Natural killer cell treated with Interleukin-12 subunit alpha and Interleukin-12 subunit beta and Interleukin-15 and Interleukin-18, amount 100 ng/mL, for 72 hours (primary cell): ENCODE data around the gene TPST2. TPM values are rescaled to one million over a fixed set of nuclear protein-coding genes. Genes with fewer than 3 reads are reported as not detected.
"Not testable (repeated sequence)": the region's sequence is repeated elsewhere in the genome, so short reads cannot be mapped to it uniquely, and the experiment has no call there.

Source experiments
- ATAC-seq, 2 donors: fragments of 150-1000 bp; cut with Tn5 transposase in 1 of 2; sonication (Bioruptor Pico), chemical (Tn5 transposase) in 1 of 2; 2 replicates each; pipeline ENCODE4 v1.10.0; 2021
- DNase-seq: peaks from one replicate; pipeline ENCODE4 v3.0.0; 2022; ENCODE audit warnings: low spot score
- H3K27ac Mint-ChIP-seq, 2 donors: 1 replicate in 1 of 2; 2 replicates in 1 of 2; pipeline ENCODE4 v1.8.0; 2022; ENCODE audit warnings: mixed read lengths in 2 of 2, mild to moderate bottlenecking in 1 of 2, moderate library complexity in 1 of 2
- H3K27me3 Mint-ChIP-seq, 2 donors: 1 replicate in 1 of 2; 2 replicates in 1 of 2; pipeline ENCODE4 v1.8.0; 2022; ENCODE audit warnings: mixed read lengths in 2 of 2
- H3K36me3 Mint-ChIP-seq: one replicate; pipeline ENCODE4 v1.8.0; 2022; ENCODE audit warnings: mixed read lengths
- H3K4me1 Mint-ChIP-seq, 2 donors: 1 replicate in 1 of 2; 2 replicates in 1 of 2; pipeline ENCODE4 v1.8.0; 2022; ENCODE audit warnings: low read depth in 2 of 2, mixed read lengths in 2 of 2, mild to moderate bottlenecking in 1 of 2
- H3K4me3 Mint-ChIP-seq: one replicate; pipeline ENCODE4 v1.8.0; 2022; ENCODE audit warnings: mixed read lengths
- H3K9me3 Mint-ChIP-seq: 2 replicates; pipeline ENCODE4 v1.8.0; 2022; ENCODE audit warnings: mixed read lengths
- total RNA-seq, 2 donors: library from RNA; stranded (reverse); gene quantifications; one replicate each; pipeline ENCODE4 v1.2.3, GENCODE V29; 2022

The TPST2 gene
- total RNA-seq, 2 donors from 2014 or later = 43.1 to 43.6 TPM

- ATAC-seq = no peak
- Mint-ChIP-seq H3K4me1 (peaks cover 34% of the 10 kb centered on the region in 2 donors), H3K36me3 (peaks cover 8% of the 10 kb centered on the region)
Measured at GRCh38 chr22:26540119-26540518, 49.8 kb downstream of the TPST2 start.

GRCh38 chr22:26536762-26537134 lies 53.2 kb downstream of the TPST2 start:
- ATAC-seq (no peak), DNase-seq (no peak)
- Mint-ChIP-seq H3K36me3 (peaks cover 8% of the 10 kb centered on the region), H3K4me3 (no peak overlapping the region), H3K9me3 (no peaks in the 10 kb centered on the region), H3K27me3 (no peaks in the 10 kb centered on the region), H3K4me1 (peaks cover 20 to 27% of the 10 kb centered on the region in 2 donors), H3K27ac (peak overlapping the region in 1 of 2 donors; percentile 21)

More at GRCh38 chr22:26540119-26540518, 49.8 kb downstream of the TPST2 start:
- peak overlapping the region in 1 of 2 donors; percentile 86 for H3K27ac Mint-ChIP-seq
- no peak for DNase-seq
- no peaks in the 10 kb centered on the region for H3K9me3 Mint-ChIP-seq
- no peaks in the 10 kb centered on the region for H3K27me3 Mint-ChIP-seq
- no peak overlapping the region for H3K4me3 Mint-ChIP-seq

- DNase-seq = no peak
- H3K9me3 Mint-ChIP-seq = no peaks in the 10 kb centered on the region
- H3K36me3 Mint-ChIP-seq = peaks cover 11% of the 10 kb centered on the region
- no peak for ATAC-seq
- H3K27ac Mint-ChIP-seq = peak overlapping the region; percentile 37 to 87
- H3K4me3 Mint-ChIP-seq = no peak overlapping the region
- no peaks in the 10 kb centered on the region for H3K27me3 Mint-ChIP-seq
- H3K4me1 Mint-ChIP-seq = peaks cover 20 to 27% of the 10 kb centered on the region in 2 donors
Measured at GRCh38 chr22:26536056-26536761, 53.7 kb downstream of the TPST2 start.

GRCh38 chr22:26535603-26535908 lies 54.4 kb downstream of the TPST2 start:
- Mint-ChIP-seq H3K27me3 (no peaks in the 10 kb centered on the region), H3K4me3 (no peak overlapping the region), H3K27ac (peak overlapping the region; percentile 37 to 87), H3K9me3 (no peaks in the 10 kb centered on the region), H3K36me3 (peaks cover 14% of the 10 kb centered on the region), H3K4me1 (peaks cover 20 to 27% of the 10 kb centered on the region in 2 donors)
- DNase-seq (no peak), ATAC-seq (no peak)

DNA sequence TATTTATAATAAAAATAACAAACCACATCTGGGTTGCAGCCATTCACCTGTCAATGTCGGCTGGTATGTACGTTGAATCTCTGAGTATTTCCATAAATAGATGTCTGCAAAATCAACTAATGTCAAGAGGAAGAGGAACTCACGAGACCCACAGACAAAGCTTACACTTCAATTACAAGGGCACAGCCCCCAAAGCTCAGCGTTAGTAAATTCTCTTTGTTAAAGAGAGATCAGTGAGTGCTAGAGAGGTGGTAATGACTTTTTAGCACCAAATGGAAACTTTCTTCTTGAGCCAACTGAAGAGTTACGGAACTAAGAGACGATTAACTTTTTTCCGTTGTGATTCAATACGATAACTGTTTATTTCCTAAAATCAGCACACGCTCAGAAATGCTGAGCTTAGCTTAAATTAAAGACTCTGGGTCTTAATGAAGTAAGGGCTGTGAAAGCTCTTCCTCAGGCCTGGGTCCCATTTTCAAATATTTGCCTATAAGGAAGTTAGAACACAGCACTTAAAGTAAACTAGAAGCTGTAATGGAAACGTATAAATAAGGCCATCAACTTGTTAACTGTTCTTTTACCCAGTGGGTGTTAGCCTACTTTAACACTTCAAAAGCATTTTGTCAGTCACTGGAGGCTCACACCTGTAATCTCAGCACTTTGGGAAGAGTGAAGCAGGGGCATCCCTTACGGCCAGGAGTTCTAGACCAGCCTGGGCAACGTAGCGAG lies 54.9 kb downstream of the TPST2 start:
- peaks cover 17% of the 10 kb centered on the region for H3K36me3 Mint-ChIP-seq
- H3K4me3 Mint-ChIP-seq = no peak overlapping the region
- ATAC-seq (no peak), DNase-seq (no peak)
- H3K4me1 Mint-ChIP-seq = peaks cover 20 to 27% of the 10 kb centered on the region in 2 donors
- no peaks in the 10 kb centered on the region for H3K9me3 Mint-ChIP-seq
- H3K27me3 Mint-ChIP-seq = no peaks in the 10 kb centered on the region
- peak overlapping the region; percentile 37 to 87 for H3K27ac Mint-ChIP-seq

- H3K27me3 Mint-ChIP-seq = no peaks in the 10 kb centered on the region
- H3K4me3 Mint-ChIP-seq = no peak overlapping the region
- peaks cover 18% of the 10 kb centered on the region for H3K36me3 Mint-ChIP-seq
- ATAC-seq (no peak), DNase-seq (no peak)
- H3K4me1 Mint-ChIP-seq = peaks cover 20 to 26% of the 10 kb centered on the region in 2 donors
- H3K9me3 Mint-ChIP-seq = no peaks in the 10 kb centered on the region
- H3K27ac Mint-ChIP-seq = peak overlapping the region in 1 of 2 donors; percentile 63
Measured at GRCh38 chr22:26534171-26534855, 55.6 kb downstream of the TPST2 start.

- peak overlapping the region in 1 of 2 donors; percentile 33 for H3K27ac Mint-ChIP-seq
- H3K27me3 Mint-ChIP-seq = no peaks in the 10 kb centered on the region
- H3K36me3 Mint-ChIP-seq = peaks cover 18% of the 10 kb centered on the region
- no peak for DNase-seq
- H3K9me3 Mint-ChIP-seq = no peaks in the 10 kb centered on the region
- H3K4me3 Mint-ChIP-seq = no peak overlapping the region
- no peak for ATAC-seq
- peaks cover 7 to 11% of the 10 kb centered on the region in 2 donors for H3K4me1 Mint-ChIP-seq
Measured at GRCh38 chr22:26529345-26529744, 60.6 kb downstream of the TPST2 start.

DNA sequence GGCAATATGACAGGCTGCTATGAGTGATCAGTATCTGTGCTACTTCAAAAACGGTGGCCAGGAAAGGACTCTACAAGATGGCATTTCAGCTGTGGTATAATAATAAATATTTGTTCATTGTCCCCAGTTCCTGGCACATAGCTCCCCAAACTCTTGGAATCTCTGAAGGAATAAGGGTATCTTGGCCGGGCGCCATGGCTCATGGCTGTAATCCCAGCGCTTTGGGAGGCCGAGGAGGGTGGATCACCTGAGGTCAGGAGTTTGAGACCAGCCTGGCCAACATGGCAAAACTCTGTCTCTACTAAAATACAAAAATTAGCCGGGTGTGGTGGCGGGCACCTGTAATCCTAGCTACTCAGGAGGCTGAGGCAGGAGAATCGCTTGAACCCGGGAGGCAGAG lies 61.4 kb downstream of the TPST2 start:
- Mint-ChIP-seq H3K4me1 (peaks cover 7 to 11% of the 10 kb centered on the region in 2 donors), H3K36me3 (peaks cover 21% of the 10 kb centered on the region)
- H3K9me3 Mint-ChIP-seq, H3K27ac Mint-ChIP-seq, ATAC-seq, DNase-seq, H3K27me3 Mint-ChIP-seq, H3K4me3 Mint-ChIP-seq: not testable (repeated sequence)

DNA sequence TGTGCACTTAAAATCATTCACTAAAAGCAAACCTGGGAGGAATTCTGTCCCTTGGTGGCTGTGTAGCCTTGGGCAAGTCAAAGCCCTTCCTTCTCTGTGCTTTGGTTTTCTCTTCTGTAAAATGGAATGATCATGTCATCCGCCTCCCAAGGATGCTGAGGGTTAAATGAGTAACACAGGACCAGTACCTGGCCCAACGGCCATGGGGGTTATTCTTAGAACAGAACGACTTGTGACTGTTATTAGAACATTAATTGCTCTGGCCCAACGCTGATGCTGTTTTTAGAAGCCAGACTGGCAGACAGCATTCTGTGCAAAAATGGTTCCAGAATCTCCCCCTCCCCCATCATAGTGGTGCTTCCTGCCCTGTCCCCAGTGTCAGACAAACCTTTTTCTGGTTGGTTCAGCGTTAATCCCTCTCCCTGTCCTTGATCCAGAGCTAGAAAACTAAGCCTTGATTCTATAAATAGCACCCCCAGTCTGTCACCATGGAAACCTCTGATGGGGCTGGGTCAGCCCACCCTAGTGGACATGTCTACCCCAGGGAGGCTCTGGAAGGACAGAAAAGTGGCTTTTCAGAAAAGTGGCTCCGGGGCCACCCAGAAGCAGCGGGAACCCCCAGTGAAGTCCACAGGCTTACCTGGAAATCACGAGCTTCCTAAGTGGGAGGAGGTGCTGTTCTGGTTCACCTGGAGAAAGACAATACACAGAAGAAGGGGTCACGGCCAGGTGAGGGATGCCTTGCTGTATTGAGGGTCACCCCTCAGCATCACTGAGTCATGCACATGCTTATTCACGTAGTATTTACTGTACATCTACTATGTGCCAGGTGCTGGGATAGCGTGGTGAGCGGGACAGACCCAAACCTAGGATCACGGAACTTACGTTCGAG lies 62.1 kb downstream of the TPST2 start:
- H3K27ac Mint-ChIP-seq = peak overlapping the region in 1 of 2 donors; percentile 29
- no peak overlapping the region for H3K4me3 Mint-ChIP-seq
- H3K36me3 Mint-ChIP-seq = peaks cover 21% of the 10 kb centered on the region
- H3K9me3 Mint-ChIP-seq = no peaks in the 10 kb centered on the region
- H3K4me1 Mint-ChIP-seq = peaks cover 5 to 10% of the 10 kb centered on the region in 2 donors
- ATAC-seq = no peak
- H3K27me3 Mint-ChIP-seq = no peaks in the 10 kb centered on the region
- no peak for DNase-seq

- ATAC-seq = no peak
- no peak overlapping the region for H3K4me3 Mint-ChIP-seq
Measured at GRCh38 chr22:26527167-26527566, 62.8 kb downstream of the TPST2 start.

GRCh38 chr22:26525946-26526564 lies 63.9 kb downstream of the TPST2 start:
- peaks cover 0 to 4% of the 10 kb centered on the region in 2 donors for H3K4me1 Mint-ChIP-seq
- no peaks in the 10 kb centered on the region for H3K9me3 Mint-ChIP-seq
- H3K27me3 Mint-ChIP-seq = no peaks in the 10 kb centered on the region
- ATAC-seq = no peak
- H3K27ac Mint-ChIP-seq = peak overlapping the region; percentile 14 to 67
- H3K36me3 Mint-ChIP-seq = peaks cover 17% of the 10 kb centered on the region
- no peak for DNase-seq
- H3K4me3 Mint-ChIP-seq = no peak overlapping the region

More at GRCh38 chr22:26527167-26527566, 62.8 kb downstream of the TPST2 start:
- no peak for DNase-seq
- peak overlapping the region; percentile 14 to 67 for H3K27ac Mint-ChIP-seq
- no peaks in the 10 kb centered on the region for H3K27me3 Mint-ChIP-seq
- peaks cover 21% of the 10 kb centered on the region for H3K36me3 Mint-ChIP-seq
- no peaks in the 10 kb centered on the region for H3K9me3 Mint-ChIP-seq
- H3K4me1 Mint-ChIP-seq = peaks cover 0 to 4% of the 10 kb centered on the region in 2 donors

- ATAC-seq (no peak), DNase-seq (no peak)
- no peak overlapping the region for H3K27ac Mint-ChIP-seq
- peaks cover 11% of the 10 kb centered on the region for H3K36me3 Mint-ChIP-seq
- H3K4me3 Mint-ChIP-seq = no peak overlapping the region
- H3K9me3 Mint-ChIP-seq = no peaks in the 10 kb centered on the region
- no peaks in the 10 kb centered on the region for H3K27me3 Mint-ChIP-seq
- peaks cover 0 to 4% of the 10 kb centered on the region in 2 donors for H3K4me1 Mint-ChIP-seq
Measured at GRCh38 chr22:26524870-26525269, 65.1 kb downstream of the TPST2 start.

- no peak overlapping the region for H3K4me3 Mint-ChIP-seq
- DNase-seq (no peak), ATAC-seq (no peak)
- peaks cover 11% of the 10 kb centered on the region for H3K36me3 Mint-ChIP-seq
- peaks cover 0 to under 1% of the 10 kb centered on the region in 2 donors for H3K4me1 Mint-ChIP-seq
- H3K27me3 Mint-ChIP-seq = no peaks in the 10 kb centered on the region
- H3K27ac Mint-ChIP-seq = peak overlapping the region in 1 of 2 donors; percentile 15
- no peaks in the 10 kb centered on the region for H3K9me3 Mint-ChIP-seq
Measured at GRCh38 chr22:26522592-26522991, 67.3 kb downstream of the TPST2 start.
